ENCODE measurements around the gene KCND3. TPM values are rescaled to one million over a fixed set of nuclear protein-coding genes. Genes with fewer than 3 reads are reported as not detected.

KCND3 gene
- polyA plus RNA-seq, 3 donors, result not detected

DNA sequence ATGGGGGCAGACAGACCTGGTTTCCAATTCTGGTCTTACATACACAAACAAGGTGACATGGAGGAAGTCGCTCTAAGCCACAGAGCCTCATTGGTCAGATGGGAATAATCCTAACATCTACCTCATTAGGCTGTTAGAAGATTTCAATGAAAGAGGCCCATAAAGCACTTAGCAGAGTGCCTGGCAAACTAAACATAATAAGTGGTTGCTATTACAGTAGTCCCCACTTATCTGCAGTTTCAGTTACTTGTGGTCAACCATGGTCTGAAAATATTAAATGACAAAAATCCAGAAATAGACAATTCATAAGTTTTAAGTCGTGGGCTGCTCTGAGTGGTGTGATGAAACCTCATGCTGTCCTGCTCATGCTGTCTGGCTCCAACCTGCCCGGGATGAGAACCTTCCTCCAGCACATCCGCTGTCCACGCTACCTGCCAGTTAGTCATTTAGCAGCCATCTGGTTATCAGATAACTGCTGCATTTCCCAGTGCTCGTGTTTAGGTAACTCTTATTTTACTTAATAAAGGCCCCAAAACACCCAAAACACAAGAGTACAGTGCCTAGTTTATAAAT, 121.5 kb downstream of the KCND3 start:
- Histone ChIP-seq H3K27me3 (ENCODE audit: control insufficient read depth in 2 of 2, insufficient read depth in 2 of 2, low read length in 2 of 2) (peaks cover 1 to 3% of the 10 kb centered on the region in 2 donors), H3K9ac (ENCODE audit: insufficient read depth, low read length, poor library complexity, severe bottlenecking) (no peak overlapping the region), H3K4me3 (replicated peaks in 1 of 3; ENCODE audit: low read depth in 2 of 3, low read length in 3 of 3) (no peak overlapping the region), H3K36me3 (replicated peaks in 1 of 2; ENCODE audit: control insufficient read depth in 1 of 2, insufficient read depth in 2 of 2, low read length in 2 of 2) (no peaks in the 10 kb centered on the region), H3K4me1 (ENCODE audit: control insufficient read depth in 1 of 2, insufficient read depth in 2 of 2, low read length in 2 of 2) (no peaks in the 10 kb centered on the region), H3K27ac (ENCODE audit: low read depth in 1 of 2, low read length in 2 of 2) (no peak overlapping the region), H3K79me2 (ENCODE audit: insufficient read depth, low read length) (no peaks in the 10 kb centered on the region), H3K4me2 (replicated peaks; ENCODE audit: extremely low read depth, low read length, poor library complexity, severe bottlenecking) (no peak overlapping the region), H4K20me1 (ENCODE audit: insufficient read depth, low read length) (no peaks in the 10 kb centered on the region), H2AFZ (ENCODE audit: insufficient read depth, low read depth, low read length, poor library complexity, severe bottlenecking) (no peak overlapping the region), H3K9me3 (replicated peaks in 1 of 2; ENCODE audit: control insufficient read depth in 1 of 2, insufficient read depth in 1 of 2, low read length in 2 of 2) (no peaks in the 10 kb centered on the region)
- Mint-ChIP-seq H3K36me3 (no peaks in the 10 kb centered on the region), H3K27ac (no peak overlapping the region), H3K9me3 (no peaks in the 10 kb centered on the region), H3K4me3 (no peak overlapping the region), H3K27me3 (ENCODE audit: low read depth in 3 of 3) (peaks cover 8 to 15% (median 8%) of the 10 kb centered on the region in 3 donors), H3K4me1 (no peaks in the 10 kb centered on the region)
- intact Hi-C loops (cut with micrococcal nuclease), result no loop called here
- TF ChIP-seq, protein P1, sequence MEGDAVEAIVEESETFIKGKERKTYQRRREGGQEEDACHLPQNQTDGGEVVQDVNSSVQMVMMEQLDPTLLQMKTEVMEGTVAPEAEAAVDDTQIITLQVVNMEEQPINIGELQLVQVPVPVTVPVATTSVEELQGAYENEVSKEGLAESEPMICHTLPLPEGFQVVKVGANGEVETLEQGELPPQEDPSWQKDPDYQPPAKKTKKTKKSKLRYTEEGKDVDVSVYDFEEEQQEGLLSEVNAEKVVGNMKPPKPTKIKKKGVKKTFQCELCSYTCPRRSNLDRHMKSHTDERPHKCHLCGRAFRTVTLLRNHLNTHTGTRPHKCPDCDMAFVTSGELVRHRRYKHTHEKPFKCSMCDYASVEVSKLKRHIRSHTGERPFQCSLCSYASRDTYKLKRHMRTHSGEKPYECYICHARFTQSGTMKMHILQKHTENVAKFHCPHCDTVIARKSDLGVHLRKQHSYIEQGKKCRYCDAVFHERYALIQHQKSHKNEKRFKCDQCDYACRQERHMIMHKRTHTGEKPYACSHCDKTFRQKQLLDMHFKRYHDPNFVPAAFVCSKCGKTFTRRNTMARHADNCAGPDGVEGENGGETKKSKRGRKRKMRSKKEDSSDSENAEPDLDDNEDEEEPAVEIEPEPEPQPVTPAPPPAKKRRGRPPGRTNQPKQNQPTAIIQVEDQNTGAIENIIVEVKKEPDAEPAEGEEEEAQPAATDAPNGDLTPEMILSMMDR (IDR thresholded peaks at IDR 0.05), result no peak
- DNase-seq, result no peak
- WGBS (ENCODE audit: insufficient coverage), result 82% methylated on average over 3 of the region's 6 CpGs

DNA sequence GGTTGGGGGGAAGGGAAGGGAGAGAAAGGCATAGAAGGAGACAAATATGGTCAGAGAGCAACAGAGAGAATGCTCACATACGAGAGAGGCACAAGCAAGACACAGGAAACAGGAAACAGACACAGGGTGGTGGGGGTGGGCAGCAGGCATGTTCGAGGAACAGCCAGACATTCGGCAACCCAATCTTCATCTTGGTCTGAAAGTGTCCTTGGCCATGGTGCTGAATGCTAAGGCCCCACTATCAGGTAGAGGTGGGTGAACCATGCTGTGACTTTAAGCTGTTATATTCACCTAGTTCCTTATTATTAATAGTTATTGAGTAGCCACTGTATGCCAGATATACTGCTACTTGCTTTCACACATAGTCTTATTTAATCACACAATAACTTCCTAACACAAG, 124.6 kb downstream of the KCND3 start:
- H3K27ac ChIP-seq (ENCODE audit: low read depth in 1 of 2, low read length in 2 of 2), result no peak overlapping the region
- TF ChIP-seq, protein P1 (IDR thresholded peaks at IDR 0.05), result no peak
- no peaks in the 10 kb centered on the region for H3K9me3 Mint-ChIP-seq
- DNase-seq, result no peak
- H3K4me1 ChIP-seq (ENCODE audit: control insufficient read depth in 1 of 2, insufficient read depth in 2 of 2, low read length in 2 of 2), result no peaks in the 10 kb centered on the region
- intact Hi-C loops (cut with micrococcal nuclease), result no loop called here
- peaks cover 9 to 27% (median 15%) of the 10 kb centered on the region in 3 donors for H3K27me3 Mint-ChIP-seq (ENCODE audit: low read depth in 3 of 3)
- no peak overlapping the region for H3K9ac ChIP-seq (ENCODE audit: insufficient read depth, low read length, poor library complexity, severe bottlenecking)
- H3K36me3 Mint-ChIP-seq, result no peaks in the 10 kb centered on the region
- WGBS (ENCODE audit: insufficient coverage), result 0% methylated on average over 2 of the region's 3 CpGs
- H3K4me3 Mint-ChIP-seq, result no peak overlapping the region
- no peaks in the 10 kb centered on the region for H4K20me1 ChIP-seq (ENCODE audit: insufficient read depth, low read length)
- H3K4me3 ChIP-seq (replicated peaks in 1 of 3; ENCODE audit: low read depth in 2 of 3, low read length in 3 of 3), result no peak overlapping the region
- H3K27ac Mint-ChIP-seq, result no peak overlapping the region
- H3K36me3 ChIP-seq (replicated peaks in 1 of 2; ENCODE audit: control insufficient read depth in 1 of 2, insufficient read depth in 2 of 2, low read length in 2 of 2), result no peaks in the 10 kb centered on the region
- H3K79me2 ChIP-seq (ENCODE audit: insufficient read depth, low read length), result no peaks in the 10 kb centered on the region
- H3K27me3 ChIP-seq (ENCODE audit: control insufficient read depth in 2 of 2, insufficient read depth in 2 of 2, low read length in 2 of 2), result peaks cover 0 to 3% of the 10 kb centered on the region in 2 donors
- H3K9me3 ChIP-seq (replicated peaks in 1 of 2; ENCODE audit: control insufficient read depth in 1 of 2, insufficient read depth in 1 of 2, low read length in 2 of 2), result no peaks in the 10 kb centered on the region
- no peaks in the 10 kb centered on the region for H3K4me1 Mint-ChIP-seq
- no peak overlapping the region for H2AFZ ChIP-seq (ENCODE audit: insufficient read depth, low read depth, low read length, poor library complexity, severe bottlenecking)
- no peak overlapping the region for H3K4me2 ChIP-seq (replicated peaks; ENCODE audit: extremely low read depth, low read length, poor library complexity, severe bottlenecking)

Data from CD14-positive monocyte (primary cell).